Measurements from ENCODE around the gene OR9A4.
A peak's percentile ranks its signal among the peaks of the same experiment; 100 is the strongest.
"Not testable (repeated sequence)": the region's sequence is repeated elsewhere in the genome, so short reads cannot be mapped to it uniquely, and the experiment has no call there.

Gene OR9A4, protein sequence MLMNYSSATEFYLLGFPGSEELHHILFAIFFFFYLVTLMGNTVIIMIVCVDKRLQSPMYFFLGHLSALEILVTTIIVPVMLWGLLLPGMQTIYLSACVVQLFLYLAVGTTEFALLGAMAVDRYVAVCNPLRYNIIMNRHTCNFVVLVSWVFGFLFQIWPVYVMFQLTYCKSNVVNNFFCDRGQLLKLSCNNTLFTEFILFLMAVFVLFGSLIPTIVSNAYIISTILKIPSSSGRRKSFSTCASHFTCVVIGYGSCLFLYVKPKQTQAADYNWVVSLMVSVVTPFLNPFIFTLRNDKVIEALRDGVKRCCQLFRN

DNA sequence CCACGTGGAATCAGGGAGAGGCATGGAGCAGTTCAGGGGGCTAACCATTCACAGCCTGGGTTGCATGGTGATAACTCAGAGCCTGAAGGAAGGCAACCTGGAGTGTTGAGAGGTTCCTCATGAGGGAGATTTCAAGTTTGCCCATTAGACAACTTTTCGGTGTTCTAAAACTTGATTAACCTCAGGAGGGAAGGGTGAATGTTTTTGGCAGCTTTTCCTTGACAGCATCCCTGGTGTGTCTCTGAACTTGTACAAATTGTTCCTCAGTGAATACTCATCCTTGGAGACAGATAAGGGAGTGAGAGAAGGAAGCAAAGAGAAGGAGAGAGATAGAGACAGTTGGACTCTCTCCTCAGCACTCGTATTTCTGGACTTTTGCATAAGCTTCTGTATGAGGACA, at the start of gene OR9A4:
Gene OR9A4, plus strand, starts transcription at position 301 of the 400 bp plus-strand sequence. CDS start 2,477 bp downstream, outside the sequence.
- no peak for DNase-seq (ENCODE audit: low spot score)

DNA sequence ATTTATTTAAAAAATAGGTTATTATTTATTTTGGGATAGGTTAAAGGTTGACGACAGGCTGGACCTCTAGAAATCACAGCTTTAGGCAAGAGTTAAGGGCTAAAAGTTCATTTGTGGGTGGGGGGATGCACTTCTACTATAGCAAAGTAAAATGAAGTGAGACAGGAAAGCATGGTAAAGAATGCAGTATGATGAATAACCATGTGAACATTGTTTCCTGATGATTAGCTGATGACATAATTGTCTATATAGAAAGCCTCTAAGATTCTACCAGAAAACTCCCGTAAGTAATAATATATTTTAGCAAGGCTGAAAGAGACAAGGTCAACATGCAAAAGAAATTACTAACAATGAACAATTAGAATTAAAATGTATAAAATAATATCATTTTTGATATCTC, 49.2 kb upstream of the OR9A4 start:
- DNase-seq (ENCODE audit: low spot score) = peak; percentile 14

DNA sequence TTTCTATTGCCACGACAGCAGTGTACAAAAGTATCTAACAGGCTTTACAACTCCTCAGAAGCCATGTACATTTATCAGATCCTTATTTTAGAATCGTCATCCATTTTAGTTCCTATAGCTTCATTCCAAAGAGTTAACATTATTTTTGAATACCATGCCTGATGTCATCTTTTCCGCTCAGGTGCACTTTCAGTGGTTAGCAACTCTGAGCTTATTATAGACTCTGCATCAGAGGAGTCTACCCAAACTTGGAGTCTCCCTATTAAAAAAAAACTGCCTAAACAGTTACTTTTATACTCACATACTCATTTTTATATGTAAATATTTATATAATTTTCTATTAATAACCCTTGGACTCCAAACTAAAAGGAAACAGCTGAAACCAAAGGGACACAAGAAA, 43.3 kb upstream of the OR9A4 start:
- DNase-seq (ENCODE audit: low spot score) = no peak

DNA sequence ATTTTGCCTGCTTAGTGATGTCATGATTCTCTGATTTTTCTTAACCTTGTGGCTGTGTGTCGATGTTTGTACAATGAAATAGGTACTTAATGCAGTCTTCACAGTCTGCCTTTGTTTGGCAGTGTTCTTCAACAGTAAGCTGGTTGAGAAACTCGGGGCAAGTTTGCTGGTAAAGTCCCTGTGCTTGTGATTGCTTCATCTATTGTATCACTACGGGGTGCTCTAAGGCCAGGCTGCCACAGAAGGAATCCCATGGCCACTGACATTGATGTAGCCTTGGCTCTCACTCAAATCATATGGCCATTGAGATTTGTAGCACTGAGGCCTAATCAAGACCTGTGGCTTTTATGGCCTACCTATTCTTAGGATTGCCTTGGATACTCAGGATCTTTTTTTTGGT, 41.4 kb upstream of the OR9A4 start:
- no peak for DNase-seq (ENCODE audit: low spot score)

DNA sequence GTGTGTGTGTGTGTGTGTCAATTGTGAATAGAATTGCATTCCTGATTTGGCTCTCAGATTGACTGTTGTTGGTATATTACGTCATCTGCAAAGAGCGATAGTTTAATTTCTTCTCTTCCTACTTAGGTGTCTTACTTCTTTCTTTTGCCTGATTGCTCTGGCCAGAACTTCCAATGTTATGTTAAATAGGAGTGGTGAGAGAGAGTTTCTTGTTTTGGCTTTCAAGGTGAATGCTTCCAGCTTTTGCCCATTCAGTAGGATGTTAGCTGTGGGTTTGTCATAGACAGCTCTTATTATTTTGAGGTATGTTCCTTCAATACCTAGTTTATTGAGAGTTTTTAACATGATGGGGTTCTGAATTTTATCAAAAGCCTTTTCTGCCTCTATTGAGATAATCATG, 40.7 kb upstream of the OR9A4 start:
- DNase-seq (ENCODE audit: low spot score) = no peak

DNA sequence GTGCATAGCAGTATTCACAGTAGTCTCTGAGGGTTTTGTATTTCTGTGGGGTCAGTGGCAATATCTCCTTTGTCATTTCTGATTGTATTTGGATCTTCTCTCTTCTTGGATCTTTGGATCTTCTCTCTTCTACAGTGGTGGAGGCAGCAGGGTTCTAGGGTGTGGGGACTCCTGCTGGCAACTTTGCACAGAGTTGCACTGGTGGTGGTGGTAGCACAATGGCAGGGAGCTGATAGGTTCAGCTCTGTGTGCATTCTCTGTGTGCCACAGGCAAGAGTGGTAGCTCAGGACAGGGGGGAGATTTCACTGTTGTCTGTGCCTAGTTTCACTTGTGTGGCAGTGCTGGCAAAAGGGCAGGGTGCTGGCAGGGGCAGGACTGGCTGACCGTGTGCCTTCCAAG, 39.8 kb upstream of the OR9A4 start:
- no peak for DNase-seq (ENCODE audit: low spot score)

DNA sequence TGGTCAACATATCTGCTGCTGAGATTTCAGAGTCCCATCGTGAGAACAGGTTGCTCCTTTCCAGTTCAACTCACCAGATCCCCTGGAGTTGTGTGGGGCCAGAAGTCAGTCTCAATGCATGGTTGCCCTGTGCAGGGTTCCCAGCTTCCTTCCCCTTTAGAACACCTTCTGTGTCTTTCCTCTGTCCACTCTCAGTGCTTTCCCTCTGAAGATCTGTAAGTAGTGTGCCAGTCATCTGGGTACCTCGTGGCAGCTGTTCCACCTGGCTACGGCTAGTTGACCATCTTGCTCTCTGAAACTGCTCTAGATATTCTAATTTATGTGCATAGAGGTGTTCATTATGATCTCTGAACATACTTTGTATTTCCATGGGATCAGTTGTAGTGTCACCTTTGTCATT, 38.8 kb upstream of the OR9A4 start:
- no peak for DNase-seq (ENCODE audit: low spot score)

DNA sequence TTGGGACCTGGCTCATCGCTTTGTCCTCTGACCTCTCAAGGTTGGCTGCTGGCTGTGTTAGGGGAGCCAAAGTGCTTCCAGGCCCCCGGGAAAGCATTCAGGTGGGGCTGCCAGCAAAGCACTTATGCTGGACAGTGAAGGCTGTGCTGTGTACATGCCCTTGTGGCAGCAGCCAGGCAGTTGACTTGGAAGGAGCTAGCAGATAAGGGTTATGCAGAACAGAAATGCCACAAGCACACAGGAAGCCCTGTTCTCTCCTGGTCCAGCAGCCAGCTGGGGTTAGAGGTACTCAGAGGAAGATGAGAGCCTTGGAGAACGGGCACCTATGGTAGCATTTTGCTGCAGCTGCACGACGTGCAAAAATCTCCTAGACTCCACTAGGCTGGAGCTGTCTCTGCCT, 35.2 kb upstream of the OR9A4 start:
- DNase-seq (ENCODE audit: low spot score) = no peak

DNA sequence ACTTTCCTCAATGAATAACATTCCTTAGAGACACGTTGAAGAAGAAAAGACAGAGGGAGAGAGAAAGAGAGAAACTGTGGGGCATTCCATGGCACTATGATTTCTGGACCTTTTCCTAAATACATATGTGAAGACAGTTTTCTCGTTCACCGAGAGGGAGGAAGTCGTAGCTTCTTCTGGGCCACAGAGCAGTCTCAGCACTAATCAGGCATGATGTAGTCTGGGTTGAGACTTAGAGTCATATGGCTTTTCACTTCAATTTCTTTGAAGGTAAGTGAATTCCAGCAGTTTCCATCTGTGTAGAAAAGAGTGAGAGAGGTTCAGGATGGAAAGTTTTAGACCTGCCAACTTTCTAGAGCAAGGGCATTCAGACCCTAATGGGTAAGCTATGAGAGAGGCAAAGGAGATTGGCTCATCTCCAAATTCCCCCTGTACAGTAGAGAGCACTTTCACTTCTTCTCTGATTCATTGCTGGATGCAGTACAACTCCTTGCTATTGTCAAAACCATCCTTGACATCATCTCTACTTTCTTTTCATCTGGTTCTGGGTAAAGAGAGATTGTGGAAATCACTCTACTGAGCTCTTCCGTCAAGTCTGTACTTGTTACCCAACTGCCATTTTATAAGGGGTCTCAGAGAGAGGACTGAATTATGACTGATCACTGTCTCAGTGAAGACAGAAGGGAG, 31.5 kb upstream of the OR9A4 start:
- DNase-seq (ENCODE audit: low spot score) = no peak

DNA sequence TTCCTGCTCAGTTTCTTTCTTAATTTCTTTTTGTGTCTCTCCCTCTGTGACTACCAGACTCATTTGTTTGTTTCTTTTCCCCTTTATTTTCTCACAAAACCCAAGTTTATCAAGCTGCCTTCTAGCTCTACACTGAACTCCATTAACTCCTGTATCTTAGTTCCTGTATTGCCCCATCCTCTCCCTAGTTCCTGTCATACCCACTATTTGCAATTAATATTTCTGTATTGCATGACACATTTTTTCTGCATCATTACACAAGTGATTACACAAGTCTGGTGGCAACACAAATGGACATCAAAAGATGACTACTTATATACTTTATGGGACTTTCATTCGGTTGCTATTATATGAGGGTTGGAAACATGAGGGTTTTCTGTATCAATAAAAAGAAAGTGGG, 26.9 kb upstream of the OR9A4 start:
- DNase-seq (ENCODE audit: low spot score) = no peak

DNA sequence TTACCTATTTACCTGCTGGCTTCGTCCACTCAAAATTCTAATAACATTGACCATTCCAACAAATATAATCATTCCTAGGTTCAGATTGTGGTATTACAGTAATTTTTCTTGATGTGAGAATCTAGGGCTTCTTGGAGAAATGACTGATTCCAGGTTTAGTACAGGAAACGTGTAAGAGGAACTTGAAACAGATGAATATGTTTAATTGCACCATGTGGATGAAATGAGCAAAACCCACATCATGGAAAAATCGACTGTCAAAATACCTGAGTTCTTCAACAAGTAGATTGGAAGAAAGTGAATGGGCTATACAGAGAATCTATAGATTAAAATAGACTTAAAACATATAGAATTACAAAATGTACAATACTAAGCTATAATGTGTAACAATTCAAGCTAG, 24.9 kb upstream of the OR9A4 start:
- DNase-seq (ENCODE audit: low spot score) = no peak

DNA sequence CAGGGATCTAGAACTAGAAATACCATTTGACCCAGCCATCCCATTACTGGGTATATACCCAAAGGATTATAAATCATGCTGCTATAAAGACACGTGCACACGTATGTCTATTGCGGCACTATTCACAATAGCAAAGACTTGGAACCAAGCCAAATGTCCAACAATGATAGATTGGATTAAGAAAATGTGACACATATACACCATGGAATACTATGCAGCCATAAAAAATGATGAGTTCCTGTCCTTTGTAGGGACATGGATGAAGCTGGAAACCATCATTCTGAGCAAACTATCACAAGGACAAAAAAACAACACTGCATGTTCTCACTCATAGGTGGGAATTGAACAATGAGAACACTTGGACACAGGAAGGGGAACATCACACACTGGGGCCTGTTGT, 16.8 kb upstream of the OR9A4 start:
- DNase-seq (ENCODE audit: low spot score) = not testable (repeated sequence)

DNA sequence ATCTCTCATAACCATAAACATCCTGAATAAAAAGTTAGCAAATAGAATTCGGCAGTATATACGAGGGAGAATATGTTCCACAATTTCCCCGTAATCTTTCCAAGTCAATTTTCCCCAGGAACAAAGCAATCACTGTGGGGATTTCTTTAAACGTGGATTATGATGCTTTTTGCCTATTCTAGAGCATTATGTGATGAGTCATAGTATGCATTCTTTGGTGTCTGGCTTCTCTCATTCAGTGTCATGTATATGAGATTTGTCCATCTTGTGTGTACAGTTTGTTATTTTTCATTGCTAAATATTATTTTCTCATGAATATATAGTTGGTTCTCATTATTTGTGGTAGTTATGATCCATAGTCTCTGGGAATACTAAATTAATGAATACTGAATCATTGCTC, 9.9 kb upstream of the OR9A4 start:
- DNase-seq (ENCODE audit: low spot score) = no peak

DNA sequence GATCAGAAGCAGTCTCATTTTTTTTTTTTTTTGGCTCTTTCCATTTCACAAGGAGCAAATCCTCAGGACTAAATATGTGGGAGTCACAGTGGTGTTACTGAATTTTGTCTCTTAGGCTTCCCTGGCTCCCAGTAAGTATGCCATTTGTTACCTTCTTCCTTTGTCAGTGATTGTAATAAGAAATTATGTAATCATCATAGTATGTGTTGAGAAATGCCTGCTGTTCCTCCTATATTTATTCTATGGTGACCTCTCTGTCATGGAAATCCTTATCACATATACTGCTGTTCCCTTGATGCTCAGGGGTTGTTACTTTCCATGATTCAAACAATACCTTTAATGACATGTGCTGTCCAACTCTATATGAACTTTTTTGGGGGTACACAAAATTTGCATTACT, 4.8 kb upstream of the OR9A4 start:
- DNase-seq (ENCODE audit: low spot score) = no peak

DNA sequence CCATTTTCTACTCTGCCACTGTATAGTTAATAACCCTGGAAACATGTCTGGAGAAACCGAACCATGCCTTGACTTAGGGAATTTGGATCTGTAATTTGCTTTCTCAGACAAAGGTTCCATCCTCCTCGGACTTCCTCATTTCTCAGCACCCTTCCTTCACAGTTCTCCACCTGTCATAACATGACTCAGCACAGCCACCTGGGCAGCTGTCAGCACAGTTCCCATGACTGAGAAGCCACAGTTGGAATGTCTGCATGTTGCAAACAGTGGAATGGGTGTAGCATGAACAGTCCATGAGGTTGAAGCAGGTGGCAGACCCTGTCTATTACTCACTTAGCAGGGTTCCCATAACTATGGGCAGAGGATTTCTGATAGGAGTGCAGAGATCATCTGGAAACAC, 634 bp upstream of the OR9A4 start:
- DNase-seq (ENCODE audit: low spot score) = no peak

DNA sequence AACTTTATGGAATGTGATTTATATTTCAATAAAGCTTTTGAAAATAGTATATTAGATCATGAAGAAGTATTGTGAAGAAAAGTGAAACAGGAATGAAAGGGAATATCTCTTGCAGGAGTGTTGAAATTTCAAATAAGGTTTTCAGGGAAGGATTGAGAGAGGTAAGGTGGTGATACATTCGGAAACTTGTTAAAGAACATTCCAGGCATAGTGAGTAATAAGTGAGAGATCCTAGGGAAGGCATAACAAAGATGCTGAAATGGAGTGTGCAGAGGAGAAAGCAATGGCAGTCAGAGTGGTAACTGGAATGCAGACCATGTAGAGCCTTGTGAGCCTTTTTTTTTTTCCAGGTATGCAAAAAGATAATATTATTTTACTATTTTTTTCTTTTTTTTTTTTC, 4.1 kb downstream of the OR9A4 start:
- no peak for DNase-seq (ENCODE audit: low spot score)

DNA sequence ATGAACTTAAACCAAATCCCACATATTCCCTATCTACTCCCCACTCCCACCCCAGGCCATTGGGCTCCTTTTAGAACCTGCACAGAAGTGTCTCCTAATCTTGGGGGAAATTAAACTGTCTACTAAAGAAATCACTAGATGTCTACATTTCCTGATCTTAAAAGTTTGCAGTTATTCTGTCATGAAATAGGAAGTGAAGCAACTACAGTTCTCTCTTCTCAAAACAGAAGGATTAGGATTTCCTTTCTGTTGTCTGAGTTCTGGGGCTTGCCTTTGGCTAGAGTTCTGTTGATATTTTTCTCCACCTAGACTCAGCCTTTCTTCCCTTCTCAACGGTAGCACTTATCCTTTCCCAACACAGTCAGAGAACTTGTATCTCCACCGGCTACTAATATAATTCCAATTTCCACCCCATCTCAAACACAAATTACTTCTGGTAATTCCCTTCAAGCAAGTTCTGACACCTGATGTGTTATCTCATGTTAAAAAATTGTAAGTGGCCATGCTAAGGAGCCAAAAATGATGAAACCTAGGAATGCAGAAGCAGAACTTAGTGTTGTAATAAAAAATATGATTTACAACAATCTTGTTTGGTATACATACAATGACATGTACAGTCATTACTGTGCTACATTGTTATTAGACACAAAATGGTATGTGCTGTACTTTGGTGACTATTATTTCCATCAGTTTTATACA, 12.1 kb downstream of the OR9A4 start:
- DNase-seq (ENCODE audit: low spot score) = no peak

DNA sequence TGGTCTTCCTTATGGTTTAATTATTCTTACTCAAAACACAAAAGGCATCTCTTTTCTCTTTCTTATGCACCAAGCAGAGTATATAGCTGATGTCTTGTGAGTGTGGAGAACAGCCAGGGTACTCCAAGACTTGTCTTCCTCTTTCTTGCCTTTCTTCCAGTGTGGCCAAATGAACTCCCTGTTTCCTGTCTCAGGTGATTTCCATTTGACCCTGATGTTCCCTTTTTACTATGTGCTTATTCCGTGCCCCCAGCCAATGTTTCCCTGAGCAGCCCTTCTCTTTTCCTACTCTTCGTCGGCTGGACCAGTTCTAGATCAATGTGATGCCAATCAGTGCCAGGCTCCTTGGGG, 12.6 kb downstream of the OR9A4 start:
- no peak for DNase-seq (ENCODE audit: low spot score)

DNA sequence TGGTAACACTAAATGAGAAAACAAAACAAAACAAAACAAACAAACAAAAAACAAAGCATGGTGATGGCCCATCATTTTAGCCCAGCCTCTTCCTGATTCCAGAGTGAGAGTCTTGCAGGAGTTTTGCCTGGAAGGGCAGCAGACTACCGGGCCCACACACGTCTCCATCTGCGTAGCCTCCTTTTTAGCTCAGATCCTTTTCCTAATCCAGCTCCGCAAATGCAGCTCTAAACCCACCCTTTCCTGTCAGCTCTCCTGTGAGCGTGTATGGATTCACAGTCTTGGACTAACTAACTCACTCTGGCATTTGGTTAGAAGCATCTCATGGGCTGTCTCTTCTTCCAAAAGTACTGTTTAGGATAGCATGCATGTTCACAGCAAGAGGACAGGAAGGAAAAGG, 14.0 kb downstream of the OR9A4 start:
- no peak for DNase-seq (ENCODE audit: low spot score)

DNA sequence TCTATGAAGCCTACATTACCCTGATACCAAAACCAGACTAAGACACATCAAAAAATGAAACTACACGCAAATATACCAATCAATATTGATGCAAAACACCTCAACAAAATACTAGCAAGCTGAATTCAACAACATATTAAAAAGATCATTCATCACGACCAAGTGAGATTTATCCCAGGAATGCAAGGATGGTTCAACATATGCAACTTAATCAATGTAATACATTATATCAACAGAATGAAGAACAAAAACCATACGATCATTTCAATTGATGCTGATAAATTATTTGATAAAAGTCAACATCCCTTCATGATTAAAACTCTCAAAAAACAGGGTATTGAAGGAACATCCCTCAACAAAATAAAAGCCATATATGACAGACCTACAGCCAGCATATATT, 24.9 kb downstream of the OR9A4 start:
- DNase-seq (ENCODE audit: low spot score) = no peak

DNA sequence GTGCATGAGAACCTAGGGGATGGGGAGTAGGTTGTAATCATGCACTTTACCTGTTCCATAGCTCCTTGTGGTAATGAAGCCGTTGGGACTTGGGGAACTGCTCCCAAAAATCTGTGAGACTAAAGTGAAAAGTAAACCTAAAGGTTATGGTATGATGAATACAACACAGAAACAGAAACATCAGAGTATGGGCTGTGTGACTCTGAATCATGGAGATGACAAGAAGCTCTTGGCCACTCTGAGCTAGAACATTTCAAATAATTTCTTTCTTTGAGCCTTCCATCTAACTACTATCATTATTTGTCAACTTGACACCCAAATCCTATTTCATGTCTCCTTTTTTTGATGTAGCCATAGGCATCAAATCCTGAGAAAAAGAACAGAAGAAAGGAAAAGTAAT, 27.6 kb downstream of the OR9A4 start:
- no peak for DNase-seq (ENCODE audit: low spot score)

DNA sequence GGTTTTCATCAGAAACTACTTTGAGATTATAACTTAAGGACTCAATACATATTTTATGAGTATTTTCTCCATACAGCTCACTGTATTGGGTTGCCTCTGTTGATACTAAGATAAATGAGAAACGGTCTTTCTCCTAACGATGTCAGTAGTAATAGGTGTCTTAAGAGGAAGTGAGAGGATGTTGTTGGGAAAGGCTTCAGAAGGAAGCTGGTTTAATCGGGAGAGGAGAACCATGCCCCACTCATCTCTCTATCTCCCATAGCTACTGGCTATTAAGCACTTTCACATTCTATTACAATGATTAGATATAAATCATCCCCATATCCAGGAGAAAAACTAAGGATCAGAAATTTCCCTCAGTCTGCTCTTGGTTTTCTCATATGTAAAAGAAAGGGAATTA, 28.6 kb downstream of the OR9A4 start:
- DNase-seq (ENCODE audit: low spot score) = no peak

DNA sequence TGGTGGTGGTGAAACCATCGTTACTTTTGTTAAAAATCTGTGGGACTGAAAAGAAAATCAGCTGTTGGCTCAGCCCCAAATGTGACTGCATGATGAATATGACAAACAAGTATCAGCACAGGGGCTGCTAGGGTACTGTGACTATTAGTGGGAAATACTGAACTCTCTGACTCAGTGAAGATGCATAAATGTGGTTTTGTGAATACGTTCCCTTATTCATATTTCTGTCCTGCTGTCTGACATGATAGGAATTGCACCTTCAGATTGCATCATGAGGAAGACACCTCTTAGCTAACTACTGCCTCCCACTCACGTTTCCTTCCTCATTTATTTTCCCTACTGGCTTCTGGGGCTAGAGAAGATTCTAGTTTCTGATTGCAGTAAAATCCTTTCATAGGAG, 29.2 kb downstream of the OR9A4 start:
- DNase-seq (ENCODE audit: low spot score) = no peak

DNA sequence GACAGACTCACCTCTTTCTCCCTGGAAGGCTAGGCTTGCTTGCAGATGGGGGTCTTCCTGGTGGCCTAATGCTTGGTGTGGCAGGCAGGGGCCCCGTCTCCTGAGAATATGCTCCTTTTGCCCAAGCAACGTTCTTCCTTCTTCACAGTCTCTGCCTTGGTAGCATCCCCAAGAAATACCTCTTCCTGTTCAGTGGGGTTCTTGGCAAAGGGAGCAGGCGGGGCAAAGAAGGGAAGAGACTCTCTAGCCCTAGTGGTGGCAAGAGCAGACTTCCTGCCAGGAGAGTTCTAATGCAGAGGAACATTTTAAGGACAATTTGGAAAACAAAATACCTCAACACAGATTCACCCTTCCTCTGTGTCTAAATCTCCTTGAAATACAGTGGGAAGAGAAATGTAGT, 30.6 kb downstream of the OR9A4 start, which contains the start of gene CLEC5A:
Gene CLEC5A, minus strand, starts transcription at position 179 of the 400 bp plus-strand sequence. CDS start 682 bp downstream, outside the sequence.
- DNase-seq (ENCODE audit: low spot score) = no peak
